Coronary artery (tissue), 2 donors: ENCODE results near the gene PSTPIP2.
"Not testable (repeated sequence)": the region's sequence is repeated elsewhere in the genome, so short reads cannot be mapped to it uniquely, and the experiment has no call there.

Experiments used
- DNase-seq: peaks from one replicate; pipeline ENCODE4 v3.0.0-alpha.2; 2017; ENCODE audit warnings: low spot score
- H3K27ac ChIP-seq, 2 donors: fragments of 200-600 bp; sonication (generic); one replicate each; pipeline ENCODE4 v1.5.1; 2016 to 2019
- H3K4me3 ChIP-seq: fragments of 200-600 bp; sonication (generic); 2 replicates; pipeline ENCODE4 v1.5.1; 2016; ENCODE audit warnings: mild to moderate bottlenecking, moderate library complexity
- CTCF ChIP-seq: fragments of 200-600 bp; sonication (generic); IDR thresholded peaks from one replicate; pipeline ENCODE4 v1.5.1; 2019; ENCODE audit warnings: antibody characterized with exemption

Gene PSTPIP2

GRCh38 chr18:46001892-46002291, 70.2 kb downstream of the PSTPIP2 start:
- no peak overlapping the region for H3K27ac ChIP-seq
- no peak for TF ChIP-seq CTCF
- DNase-seq = no peak
- H3K4me3 ChIP-seq = no peak overlapping the region

GRCh38 chr18:46001074-46001473, 71.0 kb downstream of the PSTPIP2 start:
- DNase-seq = no peak
- no peak for TF ChIP-seq CTCF
- Histone ChIP-seq H3K27ac (no peak overlapping the region), H3K4me3 (no peak overlapping the region)

DNA sequence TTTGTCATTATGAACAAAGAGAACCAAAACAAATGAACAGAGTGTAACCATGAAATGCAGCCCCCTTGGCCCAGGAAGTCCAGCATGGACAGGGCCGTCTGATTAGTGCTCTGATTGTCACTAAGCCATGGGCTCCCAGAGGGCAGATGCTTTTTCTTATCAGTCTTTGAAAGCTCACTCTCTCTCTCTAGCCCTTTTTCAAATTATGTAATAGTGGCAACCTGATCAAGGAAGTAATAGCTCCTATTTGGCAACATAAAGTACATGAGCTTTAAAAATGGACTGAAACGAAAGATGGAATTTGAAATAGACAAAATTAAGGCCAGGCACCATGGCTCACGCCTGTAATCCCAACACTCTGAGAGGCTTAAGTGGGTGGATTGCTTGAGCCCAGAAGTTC, 72.5 kb downstream of the PSTPIP2 start:
- DNase-seq = no peak
- Histone ChIP-seq H3K27ac (no peak overlapping the region), H3K4me3 (no peak overlapping the region)
- TF ChIP-seq CTCF = no peak

- DNase-seq = no peak
- H3K27ac ChIP-seq = no peak overlapping the region
- no peak for TF ChIP-seq CTCF
- no peak overlapping the region for H3K4me3 ChIP-seq
Observed at GRCh38 chr18:45998244-45998643, 73.8 kb downstream of the PSTPIP2 start.

GRCh38 chr18:45997700-45998151, 74.3 kb downstream of the PSTPIP2 start:
- TF ChIP-seq CTCF = no peak
- Histone ChIP-seq H3K4me3 (no peak overlapping the region), H3K27ac (no peak overlapping the region)
- no peak for DNase-seq

GRCh38 chr18:45995461-45995860, 76.6 kb downstream of the PSTPIP2 start:
- Histone ChIP-seq H3K27ac (no peak overlapping the region), H3K4me3 (no peak overlapping the region)
- TF ChIP-seq CTCF = no peak
- DNase-seq = no peak

DNA sequence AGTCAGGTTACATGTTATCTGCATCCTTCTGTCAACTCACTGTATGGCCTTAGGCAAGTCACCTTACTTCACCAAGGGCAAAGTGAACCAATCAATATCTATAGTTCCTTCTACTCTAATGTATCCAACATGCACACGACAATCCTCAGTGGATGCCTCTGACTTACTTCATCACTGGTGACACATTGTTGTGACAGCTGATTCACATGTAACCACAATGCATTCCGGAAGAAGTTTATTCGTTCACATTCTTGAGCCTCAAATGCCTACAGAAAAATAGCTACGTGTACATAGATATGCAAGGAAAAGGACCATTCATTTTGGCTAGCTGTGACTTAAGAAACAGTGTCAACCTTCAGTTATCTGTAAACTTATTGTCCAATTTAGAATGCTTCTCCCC, 78.6 kb downstream of the PSTPIP2 start:
- DNase-seq = no peak
- H3K27ac ChIP-seq = no peak overlapping the region
- TF ChIP-seq CTCF = no peak
- H3K4me3 ChIP-seq = no peak overlapping the region

DNA sequence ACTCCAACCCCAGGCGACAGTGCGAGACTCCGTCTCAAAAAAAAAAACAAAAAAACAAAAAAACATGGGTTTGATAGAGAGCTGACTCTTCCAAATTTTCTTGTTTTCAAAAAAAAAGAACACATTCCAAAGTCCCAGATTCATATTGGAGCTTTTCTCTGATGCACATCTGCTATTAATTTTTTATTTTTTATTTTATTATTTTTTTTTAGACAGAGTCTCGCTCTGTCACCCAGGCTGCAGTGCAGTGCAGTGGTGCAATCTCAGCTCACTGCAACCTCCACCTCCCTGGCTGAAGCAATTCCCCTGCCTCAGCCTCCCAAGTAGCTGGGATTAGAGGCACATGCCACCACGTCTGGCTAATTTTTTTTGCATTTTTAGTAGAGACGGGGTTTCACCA, 79.5 kb downstream of the PSTPIP2 start:
- DNase-seq, H3K4me3 ChIP-seq, H3K27ac ChIP-seq: not testable (repeated sequence)
